ENCODE results near the gene ATP4B. TPM values are rescaled to one million over a fixed set of nuclear protein-coding genes. Genes with fewer than 3 reads are reported as not detected.
A peak's percentile ranks its signal among the peaks of the same experiment; 100 is the strongest.

ATP4B gene
- total RNA-seq, 1 donor from 2014 or later, result not detected

DNA sequence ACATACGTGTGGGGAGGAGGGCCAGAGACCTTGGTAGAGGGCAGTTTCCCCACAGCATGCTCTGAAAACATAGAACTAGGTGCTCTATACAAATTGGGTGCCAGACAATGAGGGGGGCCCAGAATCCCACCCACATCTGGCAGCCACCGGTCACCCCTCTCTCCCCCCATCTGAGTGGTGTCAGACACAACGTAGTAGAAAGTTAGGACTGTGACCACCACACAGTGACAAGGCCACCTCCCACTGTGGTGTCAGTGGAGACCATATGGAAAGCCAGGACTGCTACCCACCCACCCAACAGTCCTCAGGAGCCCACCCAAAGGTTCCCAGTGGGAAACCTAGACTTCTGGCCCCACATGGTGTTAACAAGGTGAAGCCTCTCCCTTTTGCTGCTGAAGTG, 2.1 kb upstream of the ATP4B start:
- no peaks in the 10 kb centered on the region for H3K36me3 ChIP-seq
- H3K27me3 ChIP-seq, result no peaks in the 10 kb centered on the region
- no peak overlapping the region for H3K4me3 ChIP-seq
- intact Hi-C loops (cut with DNase I), result no loop called here
- no peaks in the 10 kb centered on the region for H3K4me1 ChIP-seq
- H3K9me3 ChIP-seq, result peaks cover 0 to 18% of the 10 kb centered on the region in 2 donors
- H3K27ac ChIP-seq, result no peak overlapping the region
- no peak for DNase-seq (ENCODE audit: low spot score in 2 of 2)
- TF ChIP-seq, protein P1, sequence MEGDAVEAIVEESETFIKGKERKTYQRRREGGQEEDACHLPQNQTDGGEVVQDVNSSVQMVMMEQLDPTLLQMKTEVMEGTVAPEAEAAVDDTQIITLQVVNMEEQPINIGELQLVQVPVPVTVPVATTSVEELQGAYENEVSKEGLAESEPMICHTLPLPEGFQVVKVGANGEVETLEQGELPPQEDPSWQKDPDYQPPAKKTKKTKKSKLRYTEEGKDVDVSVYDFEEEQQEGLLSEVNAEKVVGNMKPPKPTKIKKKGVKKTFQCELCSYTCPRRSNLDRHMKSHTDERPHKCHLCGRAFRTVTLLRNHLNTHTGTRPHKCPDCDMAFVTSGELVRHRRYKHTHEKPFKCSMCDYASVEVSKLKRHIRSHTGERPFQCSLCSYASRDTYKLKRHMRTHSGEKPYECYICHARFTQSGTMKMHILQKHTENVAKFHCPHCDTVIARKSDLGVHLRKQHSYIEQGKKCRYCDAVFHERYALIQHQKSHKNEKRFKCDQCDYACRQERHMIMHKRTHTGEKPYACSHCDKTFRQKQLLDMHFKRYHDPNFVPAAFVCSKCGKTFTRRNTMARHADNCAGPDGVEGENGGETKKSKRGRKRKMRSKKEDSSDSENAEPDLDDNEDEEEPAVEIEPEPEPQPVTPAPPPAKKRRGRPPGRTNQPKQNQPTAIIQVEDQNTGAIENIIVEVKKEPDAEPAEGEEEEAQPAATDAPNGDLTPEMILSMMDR (IDR thresholded peaks at IDR 0.05), result no peak

DNA sequence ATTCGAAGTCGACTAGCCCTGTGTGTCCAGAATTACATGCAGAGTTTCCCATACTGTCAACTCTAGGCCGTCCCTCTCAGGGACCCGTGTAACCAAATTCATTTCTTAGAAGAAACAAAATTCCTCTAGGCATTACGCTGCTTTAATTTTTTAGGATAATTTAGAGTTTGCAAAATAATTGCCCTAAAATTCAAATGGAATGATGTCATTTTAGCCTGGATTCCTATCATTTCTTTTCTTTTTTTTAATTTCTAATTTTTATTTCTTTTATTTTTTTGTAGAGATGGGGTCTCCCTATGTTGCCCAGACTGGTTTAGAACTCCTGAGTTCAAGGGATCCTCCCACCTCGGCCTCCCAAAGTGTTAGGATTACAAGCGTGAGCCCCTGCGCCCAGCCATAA, 1.3 kb upstream of the ATP4B start:
- H3K27ac ChIP-seq, result no peak overlapping the region
- no peak overlapping the region for H3K4me3 ChIP-seq
- no peaks in the 10 kb centered on the region for H3K36me3 ChIP-seq
- H3K27me3 ChIP-seq, result no peaks in the 10 kb centered on the region
- TF ChIP-seq, protein P1 (IDR thresholded peaks at IDR 0.05), result no peak
- H3K4me1 ChIP-seq, result no peaks in the 10 kb centered on the region
- no peak for DNase-seq (ENCODE audit: low spot score in 2 of 2)
- peaks cover 0 to 18% of the 10 kb centered on the region in 2 donors for H3K9me3 ChIP-seq
- intact Hi-C loops (cut with DNase I), result no loop called here

DNA sequence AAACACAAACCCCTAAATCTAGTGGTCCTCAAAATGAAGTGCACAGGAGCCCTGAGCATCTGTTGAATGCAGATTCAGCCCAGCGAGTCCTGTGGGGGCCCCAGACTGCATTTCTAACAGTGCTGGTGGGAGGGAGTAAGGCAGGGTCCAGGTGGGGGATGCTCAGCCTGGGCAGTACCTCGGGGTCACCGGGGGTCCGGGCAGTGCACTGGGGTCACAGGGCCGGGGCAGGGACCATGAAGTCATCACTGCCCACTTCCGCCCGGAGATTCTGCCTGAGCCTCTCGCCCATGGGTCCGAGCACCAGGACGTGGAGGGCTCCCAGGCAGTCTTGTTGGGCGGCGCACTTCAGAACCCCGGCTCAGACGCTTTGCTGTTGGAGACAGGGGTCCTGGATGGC, 838 bp upstream of the ATP4B start:
- no peak overlapping the region for H3K27ac ChIP-seq
- no peaks in the 10 kb centered on the region for H3K36me3 ChIP-seq
- H3K9me3 ChIP-seq, result peaks cover 0 to 18% of the 10 kb centered on the region in 2 donors
- peak in 1 of 2 donors; percentile 58 for DNase-seq (ENCODE audit: low spot score in 2 of 2)
- TF ChIP-seq, protein P1 (IDR thresholded peaks at IDR 0.05), result no peak
- H3K4me1 ChIP-seq, result no peaks in the 10 kb centered on the region
- no peaks in the 10 kb centered on the region for H3K27me3 ChIP-seq
- intact Hi-C loops (cut with DNase I), result no loop called here
- no peak overlapping the region for H3K4me3 ChIP-seq

DNA sequence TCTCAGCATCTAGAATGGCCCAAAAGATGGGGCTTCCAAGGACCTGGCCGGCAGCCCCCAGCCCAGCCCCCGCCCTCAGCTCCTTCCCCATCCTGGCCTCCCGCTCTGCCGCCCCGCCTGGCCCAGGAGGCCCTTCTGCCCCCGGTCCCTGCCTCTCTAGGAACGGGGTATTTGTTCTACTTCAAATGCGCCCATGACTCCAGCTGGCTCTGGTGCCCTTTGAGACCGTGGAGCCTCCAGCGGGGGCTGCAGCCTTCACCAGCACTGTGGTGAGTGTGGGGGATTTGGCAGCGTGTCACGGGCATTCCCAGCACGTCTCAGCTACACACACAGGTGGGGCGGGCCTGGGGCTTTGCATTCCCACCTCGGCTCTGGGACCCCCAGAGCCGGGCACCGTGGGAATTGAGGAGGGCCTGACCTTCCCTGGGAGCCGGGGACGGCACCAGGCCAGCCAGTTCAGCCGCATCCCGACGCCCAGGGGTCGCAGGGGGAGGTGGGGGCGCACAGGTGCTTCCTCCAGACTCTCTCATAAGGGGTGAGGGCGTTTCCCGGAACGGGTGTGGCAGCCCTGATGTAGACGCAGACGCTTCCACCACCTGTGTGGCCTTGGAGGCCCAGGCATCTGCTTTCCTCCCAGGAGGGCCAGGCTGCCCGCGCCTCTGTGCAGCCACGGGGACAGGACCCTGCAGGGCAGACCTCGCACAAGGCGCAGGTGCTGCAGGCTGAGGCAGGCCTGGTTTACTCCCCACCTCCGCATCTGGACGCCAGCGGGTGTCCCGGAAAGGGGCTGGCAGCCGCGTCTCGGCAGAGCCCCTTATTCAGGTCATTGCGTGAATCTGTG, 947 bp downstream of the ATP4B start:
- no peaks in the 10 kb centered on the region for H3K27me3 ChIP-seq
- no peaks in the 10 kb centered on the region for H3K4me1 ChIP-seq
- peak in 1 of 2 donors; percentile 50 for DNase-seq (ENCODE audit: low spot score in 2 of 2)
- H3K9me3 ChIP-seq, result peaks cover 0 to 17% of the 10 kb centered on the region in 2 donors
- TF ChIP-seq, protein P1 (IDR thresholded peaks at IDR 0.05), result no peak
- no peaks in the 10 kb centered on the region for H3K36me3 ChIP-seq
- H3K27ac ChIP-seq, result no peak overlapping the region
- H3K4me3 ChIP-seq, result no peak overlapping the region
- intact Hi-C loops (cut with DNase I), result no loop called here

DNA sequence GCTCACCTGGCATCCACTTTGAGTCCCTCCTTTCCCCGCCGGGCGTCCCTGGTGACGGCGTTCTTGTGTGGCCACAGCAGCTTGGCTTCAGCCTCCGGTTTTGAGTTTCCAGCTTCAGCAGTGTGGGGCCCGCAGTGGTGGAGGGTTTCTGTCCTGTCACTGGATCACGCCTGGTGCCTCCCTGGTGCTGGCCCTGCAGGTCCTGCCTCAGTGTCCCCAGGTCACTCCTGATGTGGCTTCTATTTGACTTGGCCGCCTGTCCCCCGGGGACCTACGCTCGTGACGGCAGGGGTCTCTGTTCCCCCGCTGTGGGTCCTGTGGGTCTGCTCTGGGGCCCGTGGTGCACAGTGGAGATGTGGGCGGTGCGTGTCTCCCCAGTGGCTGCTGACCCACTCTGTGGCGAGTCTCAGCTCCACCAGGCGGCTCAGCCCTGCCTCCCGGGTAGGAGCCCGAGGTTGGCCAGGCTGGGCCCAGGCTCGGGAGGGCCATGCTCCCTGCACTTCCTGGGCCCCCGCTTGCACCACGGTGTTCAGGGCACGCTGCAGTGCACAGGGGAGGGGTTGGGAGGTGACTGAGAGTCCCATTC, 1.9 kb downstream of the ATP4B start:
- H3K27ac ChIP-seq, result no peak overlapping the region
- peaks cover 0 to 8% of the 10 kb centered on the region in 2 donors for H3K9me3 ChIP-seq
- intact Hi-C loops (cut with DNase I), result no loop called here
- H3K4me1 ChIP-seq, result no peaks in the 10 kb centered on the region
- no peak overlapping the region for H3K4me3 ChIP-seq
- TF ChIP-seq, protein P1 (IDR thresholded peaks at IDR 0.05), result no peak
- H3K27me3 ChIP-seq, result no peaks in the 10 kb centered on the region
- H3K36me3 ChIP-seq, result no peaks in the 10 kb centered on the region
- DNase-seq (ENCODE audit: low spot score in 2 of 2), result peak in 1 of 2 donors; percentile 60
